Transverse colon (tissue), 3 donors: ENCODE measurements around the gene CREB5.

ENCODE experiments used
- CTCF ChIP-seq, 5 experiments: fragments of 200-600 bp in 3 of 5; fragments of 450-650 bp in 2 of 5; sonication (generic) in 3 of 5; IDR thresholded peaks; 1 replicate in 2 of 5; 2 replicates in 3 of 5; pipeline ENCODE4 v1.5.1; 2016 to 2017; ENCODE audit warnings: antibody characterized with exemption in 5 of 5, inconsistent platforms in 3 of 5, mild to moderate bottlenecking in 2 of 5, moderate library complexity in 1 of 5
- EP300 ChIP-seq: sonication (generic); formaldehyde crosslinking; IDR thresholded peaks from one replicate; pipeline ENCODE4 v1.6.1; 2017; ENCODE audit warnings: antibody characterized with exemption, low read depth
- POLR2A ChIP-seq: fragments of 450-650 bp; IDR thresholded peaks from one replicate; pipeline ENCODE4 v1.6.1; 2016; ENCODE audit warnings: antibody characterized with exemption, mild to moderate bottlenecking, moderate library complexity

- no peak for TF ChIP-seq CTCF (IDR thresholded peaks at IDR 0.05)
- no peak for TF ChIP-seq EP300
- TF ChIP-seq POLR2A = no peak
Measured at GRCh38 chr7:28739128-28739527, 326.8 kb downstream of the CREB5 start.
